Mucosa of descending colon (tissue), 3 donors: ENCODE data around the gene CNKSR3. TPM values are rescaled to one million over a fixed set of nuclear protein-coding genes. Genes with fewer than 3 reads are reported as not detected.
A peak's percentile ranks its signal among the peaks of the same experiment; 100 is the strongest.

Source experiments
- ATAC-seq: fragments of 200-7000 bp; cut with Tn5 transposase; one replicate; pipeline ENCODE4 v1.9.1; 2020; ENCODE audit warnings: mild to moderate bottlenecking, moderate library complexity
- DNase-seq, 3 donors: peaks; one replicate each; pipeline ENCODE4 v3.0.0-alpha.2; 2020
- H3K36me3 ChIP-seq: fragments of 200-600 bp; one replicate; pipeline ENCODE4 v1.8.0; 2021; ENCODE audit warnings: low read depth, mild to moderate bottlenecking
- H3K4me1 ChIP-seq: fragments of 200-600 bp; one replicate; pipeline ENCODE4 v1.8.0; 2021; ENCODE audit warnings: low read depth, mild to moderate bottlenecking
- H3K4me3 ChIP-seq: fragments of 200-600 bp; one replicate; pipeline ENCODE4 v1.8.0; 2021; ENCODE audit warnings: mild to moderate bottlenecking
- H3K9me3 ChIP-seq: fragments of 200-600 bp; one replicate; pipeline ENCODE4 v1.8.0; 2021; ENCODE audit warnings: mild to moderate bottlenecking
- intact Hi-C, 2 donors: fragments of 100-400 bp; cut with DNase I in 1 of 2; cut with micrococcal nuclease in 1 of 2; formaldehyde crosslinking; loops; one replicate each; pipeline versions ENCODE4 v1.11.0 to v1.11.1; 2022; cut with DNase I, micrococcal nuclease
- total RNA-seq, 3 donors: library from RNA; stranded (reverse); fragmentation: NEBNext Ultra II Directional in 2 of 3; extraction: Animal tissue kit (Norgen Biotek cat#: 25700) in 2 of 3; gene quantifications; one replicate each; pipeline versions ENCODE4 v1.2.1 to v1.2.4, GENCODE V29; 2021 to 2023
- TF ChIP-seq, protein P1 (sequence below): fragments of 200-600 bp; IDR thresholded peaks from one replicate; pipeline ENCODE4 v1.8.0; 2022; ENCODE audit warnings: antibody characterized with exemption, mild to moderate bottlenecking
- donor health status: DM: no; HTN: no; CAD: no; lungs with moderate emphysema.
- donor health status: DM: no; HTN: no; CAD: no.
- donor health status: DM: no; HTN: yes; CAD: no.

Gene CNKSR3
- total RNA-seq, 3 donors from 2014 or later = 16.5 to 39.0 (median 33.6) TPM

- TF ChIP-seq, protein P1, sequence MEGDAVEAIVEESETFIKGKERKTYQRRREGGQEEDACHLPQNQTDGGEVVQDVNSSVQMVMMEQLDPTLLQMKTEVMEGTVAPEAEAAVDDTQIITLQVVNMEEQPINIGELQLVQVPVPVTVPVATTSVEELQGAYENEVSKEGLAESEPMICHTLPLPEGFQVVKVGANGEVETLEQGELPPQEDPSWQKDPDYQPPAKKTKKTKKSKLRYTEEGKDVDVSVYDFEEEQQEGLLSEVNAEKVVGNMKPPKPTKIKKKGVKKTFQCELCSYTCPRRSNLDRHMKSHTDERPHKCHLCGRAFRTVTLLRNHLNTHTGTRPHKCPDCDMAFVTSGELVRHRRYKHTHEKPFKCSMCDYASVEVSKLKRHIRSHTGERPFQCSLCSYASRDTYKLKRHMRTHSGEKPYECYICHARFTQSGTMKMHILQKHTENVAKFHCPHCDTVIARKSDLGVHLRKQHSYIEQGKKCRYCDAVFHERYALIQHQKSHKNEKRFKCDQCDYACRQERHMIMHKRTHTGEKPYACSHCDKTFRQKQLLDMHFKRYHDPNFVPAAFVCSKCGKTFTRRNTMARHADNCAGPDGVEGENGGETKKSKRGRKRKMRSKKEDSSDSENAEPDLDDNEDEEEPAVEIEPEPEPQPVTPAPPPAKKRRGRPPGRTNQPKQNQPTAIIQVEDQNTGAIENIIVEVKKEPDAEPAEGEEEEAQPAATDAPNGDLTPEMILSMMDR = no peak
- ATAC-seq = no peak
- Histone ChIP-seq H3K36me3 (no peaks in the 10 kb centered on the region), H3K9me3 (no peaks in the 10 kb centered on the region), H3K4me1 (peaks cover 4% of the 10 kb centered on the region), H3K4me3 (no peak overlapping the region)
- no peak for DNase-seq
- intact Hi-C loops = no loop called here
Observed at GRCh38 chr6:154539593-154540269, 29.2 kb upstream of the CNKSR3 start.

DNA sequence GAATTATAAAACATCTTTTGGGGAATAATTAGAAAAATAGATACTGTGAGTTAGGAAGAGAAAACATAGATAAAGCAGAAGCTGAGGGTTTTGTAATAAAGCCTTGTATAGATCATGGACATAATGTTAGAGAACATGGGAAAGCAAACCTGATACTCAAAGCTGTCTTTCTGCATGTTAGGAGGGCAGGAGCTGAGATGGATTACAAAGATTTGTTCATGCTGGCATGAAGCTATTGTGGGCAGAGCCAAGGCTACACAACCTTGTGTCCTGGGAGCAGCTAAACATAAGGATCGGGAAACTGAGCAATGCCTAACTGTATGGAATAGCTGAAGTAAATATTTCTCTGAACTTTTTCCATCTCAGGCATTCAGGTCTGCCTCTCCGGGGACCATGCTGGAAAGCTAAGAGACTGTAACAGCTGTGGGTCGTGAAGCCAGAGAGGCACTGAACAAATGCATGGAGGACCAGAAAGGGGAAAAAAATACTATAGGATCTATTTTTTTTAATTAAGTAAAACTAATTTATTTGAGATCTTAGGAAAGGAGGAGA lies 28.2 kb upstream of the CNKSR3 start:
- Histone ChIP-seq H3K9me3 (no peaks in the 10 kb centered on the region), H3K4me1 (peaks cover 4% of the 10 kb centered on the region), H3K4me3 (no peak overlapping the region), H3K36me3 (no peaks in the 10 kb centered on the region)
- intact Hi-C loops = no loop called here
- ATAC-seq = no peak
- TF ChIP-seq, protein P1 = no peak
- no peak for DNase-seq

DNA sequence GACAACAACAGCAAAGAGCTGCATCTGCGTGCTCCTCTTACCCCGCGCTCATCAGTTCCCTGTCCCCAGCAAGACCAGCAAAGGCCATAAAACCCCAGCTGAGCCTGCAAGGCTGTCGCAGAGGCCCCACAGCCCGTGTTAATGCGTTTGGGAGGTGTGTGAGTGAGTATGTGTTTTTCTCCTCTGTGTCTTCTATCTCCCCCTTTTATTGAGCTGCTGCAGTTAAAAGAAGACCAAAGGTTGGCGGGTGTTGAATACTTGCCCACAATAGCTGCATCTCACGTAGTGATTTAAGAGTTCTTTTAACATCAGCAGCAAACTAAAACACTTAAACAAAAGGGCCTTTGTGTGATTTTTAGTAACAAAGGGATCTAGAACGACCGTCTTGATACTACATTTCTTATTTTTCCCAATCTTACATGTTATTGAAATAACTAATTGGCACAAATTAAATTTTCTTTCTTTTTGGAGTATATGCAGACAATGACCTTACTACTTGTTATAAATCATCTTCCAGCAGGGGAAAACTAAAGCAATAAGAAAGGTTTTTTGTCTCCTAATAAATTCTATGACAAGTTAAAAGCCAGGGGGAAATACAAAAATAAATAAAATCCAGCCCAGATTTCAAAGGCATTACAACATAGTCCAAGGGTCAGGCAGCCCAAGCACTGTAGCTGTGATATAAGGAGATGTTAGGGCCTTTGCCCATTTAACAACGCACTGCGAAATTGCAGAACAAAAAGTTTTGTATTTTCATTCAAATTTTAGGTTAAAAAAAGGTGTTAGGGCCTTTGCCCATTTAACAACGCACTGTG lies 27.2 kb upstream of the CNKSR3 start:
- H3K4me3 ChIP-seq = no peak overlapping the region
- intact Hi-C loops = no loop called here
- no peaks in the 10 kb centered on the region for H3K9me3 ChIP-seq
- peaks cover 4% of the 10 kb centered on the region for H3K4me1 ChIP-seq
- ATAC-seq (peak; percentile 76), DNase-seq (peak in 2 of 3 donors; percentile 36 to 47)
- TF ChIP-seq, protein P1 = no peak
- no peaks in the 10 kb centered on the region for H3K36me3 ChIP-seq

DNA sequence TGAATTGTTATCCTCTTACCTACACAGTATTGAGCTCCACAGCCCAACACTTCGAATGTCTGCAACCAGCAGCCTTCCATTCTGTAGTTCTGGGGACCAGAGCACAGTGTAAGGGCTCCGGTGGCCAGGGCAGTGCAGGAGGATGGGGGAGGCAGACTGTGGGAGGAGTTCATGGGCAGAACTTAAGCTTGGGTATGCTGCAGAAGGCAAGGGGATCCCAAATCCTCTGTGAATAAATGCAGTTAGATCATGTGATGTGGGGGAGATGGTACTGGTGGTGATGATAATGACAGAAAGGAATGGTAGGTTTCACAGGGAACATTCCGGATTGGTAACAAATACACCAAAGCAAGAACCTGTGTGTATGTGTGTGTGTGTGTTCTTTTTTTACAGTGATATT lies 26.5 kb upstream of the CNKSR3 start:
- Histone ChIP-seq H3K4me1 (peaks cover 4% of the 10 kb centered on the region), H3K9me3 (no peaks in the 10 kb centered on the region), H3K36me3 (no peaks in the 10 kb centered on the region), H3K4me3 (no peak overlapping the region)
- DNase-seq = no peak
- intact Hi-C loops = no loop called here
- TF ChIP-seq, protein P1 = no peak
- ATAC-seq = no peak

DNA sequence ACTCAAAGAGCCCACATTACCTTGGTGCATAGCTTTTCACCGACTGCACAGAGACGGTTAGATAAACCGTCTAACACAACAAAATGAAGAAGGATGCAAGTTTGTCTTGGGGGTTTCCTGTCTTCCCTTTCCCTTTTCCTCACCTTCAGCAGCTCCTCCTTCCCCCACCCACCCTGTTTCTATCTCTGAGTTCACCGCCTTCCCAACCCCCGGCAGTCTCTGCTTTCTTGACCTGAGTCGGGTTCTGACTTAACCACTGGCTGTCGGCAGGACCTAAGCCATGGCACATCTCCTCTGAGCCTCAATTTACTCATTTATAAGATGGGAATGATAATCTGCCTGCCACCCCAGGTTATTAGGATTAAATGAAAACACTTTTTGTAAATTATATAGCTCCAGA lies 25.8 kb upstream of the CNKSR3 start:
- DNase-seq (no peak), ATAC-seq (no peak)
- H3K9me3 ChIP-seq = no peaks in the 10 kb centered on the region
- H3K36me3 ChIP-seq = no peaks in the 10 kb centered on the region
- TF ChIP-seq, protein P1 = no peak
- no peak overlapping the region for H3K4me3 ChIP-seq
- H3K4me1 ChIP-seq = peaks cover 4% of the 10 kb centered on the region
- intact Hi-C loops = no loop called here
